Keratinocyte (primary cell): ENCODE data around the gene CCDC66.

ENCODE experiments used
- EZH2 ChIP-seq: IDR thresholded peaks from one replicate; pipeline ENCODE4 v1.6.1; 2012; ENCODE audit warnings: inconsistent platforms, mild to moderate bottlenecking, low read length, moderate library complexity
- TF ChIP-seq, protein P1 (sequence below), 3 experiments: IDR thresholded peaks in 1 of 3; conservative IDR thresholded peaks in 1 of 3; optimal IDR thresholded peaks in 1 of 3; 2 replicates in 2 of 3; 3 replicates in 1 of 3; pipeline versions ENCODE3 to v1.5.1; 2011; ENCODE audit warnings: low read length in 3 of 3, mild to moderate bottlenecking in 3 of 3, moderate library complexity in 2 of 3, control low read depth in 1 of 3, inconsistent platforms in 1 of 3; ENCODE audit not compliant: insufficient read depth in 2 of 3; ENCODE audit errors: extremely low read depth in 1 of 3

DNA sequence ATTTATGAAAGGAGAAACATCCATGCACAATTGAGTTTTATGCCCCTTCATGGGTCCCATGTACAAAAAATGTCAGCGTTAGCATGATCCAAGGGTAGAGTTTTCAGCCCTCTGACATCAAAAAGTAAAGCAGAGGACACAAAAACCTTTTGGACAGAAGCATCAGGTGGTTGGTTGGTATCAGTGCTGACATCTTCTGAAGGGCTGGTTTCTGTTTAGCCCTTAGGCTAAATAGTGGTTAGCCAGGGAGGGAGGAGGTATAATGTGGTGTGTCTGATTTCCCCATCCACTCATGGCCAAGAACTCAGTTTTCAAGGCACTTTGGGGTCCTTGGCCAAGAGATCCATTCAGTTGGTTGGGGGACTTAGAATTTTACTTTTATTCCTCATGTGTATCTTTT is 16.5 kb downstream of the CCDC66 start:
- TF ChIP-seq, protein P1, sequence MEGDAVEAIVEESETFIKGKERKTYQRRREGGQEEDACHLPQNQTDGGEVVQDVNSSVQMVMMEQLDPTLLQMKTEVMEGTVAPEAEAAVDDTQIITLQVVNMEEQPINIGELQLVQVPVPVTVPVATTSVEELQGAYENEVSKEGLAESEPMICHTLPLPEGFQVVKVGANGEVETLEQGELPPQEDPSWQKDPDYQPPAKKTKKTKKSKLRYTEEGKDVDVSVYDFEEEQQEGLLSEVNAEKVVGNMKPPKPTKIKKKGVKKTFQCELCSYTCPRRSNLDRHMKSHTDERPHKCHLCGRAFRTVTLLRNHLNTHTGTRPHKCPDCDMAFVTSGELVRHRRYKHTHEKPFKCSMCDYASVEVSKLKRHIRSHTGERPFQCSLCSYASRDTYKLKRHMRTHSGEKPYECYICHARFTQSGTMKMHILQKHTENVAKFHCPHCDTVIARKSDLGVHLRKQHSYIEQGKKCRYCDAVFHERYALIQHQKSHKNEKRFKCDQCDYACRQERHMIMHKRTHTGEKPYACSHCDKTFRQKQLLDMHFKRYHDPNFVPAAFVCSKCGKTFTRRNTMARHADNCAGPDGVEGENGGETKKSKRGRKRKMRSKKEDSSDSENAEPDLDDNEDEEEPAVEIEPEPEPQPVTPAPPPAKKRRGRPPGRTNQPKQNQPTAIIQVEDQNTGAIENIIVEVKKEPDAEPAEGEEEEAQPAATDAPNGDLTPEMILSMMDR (optimal IDR thresholded peaks at IDR 0.05 in 1 of 3, IDR thresholded peaks at IDR 0.05 in 1 of 3, conservative IDR thresholded peaks at IDR 0.05 in 1 of 3; ENCODE audit: extremely low read depth in 1 of 3, insufficient read depth in 2 of 3, low read length in 3 of 3): no peak
- TF ChIP-seq EZH2: no peak
